Measurements from ENCODE around the gene FBXO24. TPM values are rescaled to one million over a fixed set of nuclear protein-coding genes. Genes with fewer than 3 reads are reported as not detected.

Gene FBXO24
- total and polyA plus RNA-seq, 10 of the 15 experiments (the other 5 are each of a cell fraction or from before 2014, with no cell fraction given): 0.11 to 0.96 (median 0.27) TPM; not detected in 4

- Histone ChIP-seq H3K9ac (ENCODE audit: control insufficient read depth, insufficient read depth, low read length) (no peak overlapping the region), H3K36me3 (ENCODE audit: control insufficient read depth in 2 of 2, insufficient read depth in 2 of 2, low read length in 1 of 2) (no peaks in the 10 kb centered on the region), H3K4me3 (no peak overlapping the region), H3K27ac (ENCODE audit: control insufficient read depth, insufficient read depth) (no peak overlapping the region), H3K79me2 (ENCODE audit: control insufficient read depth, insufficient read depth, low read length) (no peaks in the 10 kb centered on the region), H3K9me3 (replicated peaks; ENCODE audit: control insufficient read depth, insufficient read depth, low read length) (no peaks in the 10 kb centered on the region), H4K20me1 (ENCODE audit: control insufficient read depth, insufficient read depth) (no peaks in the 10 kb centered on the region), H2AFZ (ENCODE audit: control insufficient read depth, low read depth, low read length) (no peak overlapping the region), H3K27me3 (replicated peaks in 1 of 2; ENCODE audit: control insufficient read depth in 2 of 2, insufficient read depth in 2 of 2, low read length in 1 of 2) (peaks cover 0 to 2% of the 10 kb centered on the region in 2 experiments; a peak in 1 of 4 replicates), H3K4me2 (ENCODE audit: control insufficient read depth, insufficient read depth) (no peak overlapping the region), H3K4me1 (ENCODE audit: control insufficient read depth, insufficient read depth, low read length) (no peaks in the 10 kb centered on the region)
- BruUV-seq (replicated peaks): no TSS peak
- CTCF ChIA-PET: interaction anchor here (0.6 to 1.1 kb wide), 2 partner anchors 40 to 98 kb away, joined by 3 read pairs; no protein-coding TSS in a partner anchor
- DNase-seq (ENCODE audit: low read depth, low spot score): no peak
- intact Hi-C loops (cut with micrococcal nuclease; ENCODE audit: unreplicated experiment) (no loop called here), in situ Hi-C loops (cut with MboI) (no loop called here)
- no peak for FAIRE-seq
- SMC1A ChIA-PET (ENCODE audit: uncharacterized antibody, unreplicated experiment): no interaction called here
- RAD21 ChIA-PET (ENCODE audit: unreplicated experiment): no interaction called here
- 71% methylated on average over 7 of the region's 7 CpGs for WGBS (ENCODE audit: insufficient coverage, insufficient replicate concordance, low lambda C conversion rate, missing lambda C conversion rate)
- ATAC-seq: no peak
- POLR2A ChIA-PET: interaction anchor here (0.6 to 2.4 kb wide), 3 partner anchors 9 to 1718 kb away, joined by 3 to 8 read pairs (median 3); partner anchors contain the start of genes FBXO24 and LRCH4
- TF ChIP-seq ZNF592 (IDR thresholded peaks at IDR 0.05) (no peak), YBX1 (IDR thresholded peaks at IDR 0.05) (no peak), SPI1 (IDR thresholded peaks at IDR 0.05; ENCODE audit: borderline replicate concordance, insufficient read depth, low read depth, low read length) (no peak), ETV6 (conservative IDR thresholded peaks at IDR 0.05 in 1 of 2, IDR thresholded peaks at IDR 0.05 in 1 of 2; ENCODE audit: borderline replicate concordance in 1 of 2, low read depth in 1 of 2) (no peak), FOS (IDR thresholded peaks at IDR 0.05; ENCODE audit: borderline replicate concordance, extremely low read depth, insufficient read length) (no peak), BACH1 (IDR thresholded peaks at IDR 0.05; ENCODE audit: borderline replicate concordance) (no peak), E2F4 (IDR thresholded peaks at IDR 0.05; ENCODE audit: low read depth, low read length) (no peak), CHD1 (IDR thresholded peaks at IDR 0.05; ENCODE audit: low read depth, low read length) (no peak), ZBED1 (IDR thresholded peaks at IDR 0.05; ENCODE audit: borderline replicate concordance) (no peak), TARDBP (IDR thresholded peaks at IDR 0.05; ENCODE audit: borderline replicate concordance) (no peak), BMI1 (IDR thresholded peaks at IDR 0.05; ENCODE audit: borderline replicate concordance) (no peak)
Measured at GRCh38 chr7:100595188-100595587, 9.1 kb downstream of the FBXO24 start.

Measured in GM12878 (cell line).